HepG2 (cell line): ENCODE data around the gene RASSF7. TPM values are rescaled to one million over a fixed set of nuclear protein-coding genes. Genes with fewer than 3 reads are reported as not detected.
A peak's percentile ranks its signal among the peaks of the same experiment; 100 is the strongest.

Source experiments
- ATF1 ChIP-seq: IDR thresholded peaks from 2 replicates; pipeline ENCODE4 v1.6.1; 2016; ENCODE audit warnings: mild to moderate bottlenecking, control low read depth
- FOXK2 ChIP-seq: fragments of 450-650 bp; IDR thresholded peaks from 2 replicates; pipeline ENCODE4 v1.6.1; 2016
- JUND ChIP-seq: sonication (generic); formaldehyde crosslinking; IDR thresholded peaks from 2 replicates; pipeline ENCODE4 v1.8.0; 2022; ENCODE audit warnings: mild to moderate bottlenecking, missing genetic modification reagents
- NR3C1 ChIP-seq: sonication (generic); formaldehyde crosslinking; IDR thresholded peaks from 2 replicates; pipeline ENCODE4 v1.4.0; 2020; ENCODE audit warnings: missing genetic modification reagents
- SATB2 ChIP-seq: sonication (generic); formaldehyde crosslinking; IDR thresholded peaks from 2 replicates; pipeline ENCODE4 v1.5.0; 2020; ENCODE audit warnings: missing genetic modification reagents
- ZFP82 ChIP-seq: sonication (generic); formaldehyde crosslinking; IDR thresholded peaks from 2 replicates; pipeline ENCODE4 v1.5.1; 2020; ENCODE audit warnings: mild to moderate bottlenecking, missing genetic modification reagents, borderline replicate concordance
- ZNF503 ChIP-seq: sonication (generic); formaldehyde crosslinking; IDR thresholded peaks from 2 replicates; pipeline ENCODE4 v1.4.0; 2020; ENCODE audit warnings: missing genetic modification reagents
- ZNF557 ChIP-seq: sonication (generic); formaldehyde crosslinking; IDR thresholded peaks from 2 replicates; pipeline ENCODE4 v1.4.0; 2020; ENCODE audit warnings: missing genetic modification reagents
- ZNF687 ChIP-seq: sonication (generic); formaldehyde crosslinking; IDR thresholded peaks from 2 replicates; pipeline ENCODE4 v1.5.1; 2020; ENCODE audit warnings: mild to moderate bottlenecking, missing genetic modification reagents, moderate library complexity
- ZNF839 ChIP-seq: sonication (generic); formaldehyde crosslinking; IDR thresholded peaks from 2 replicates; pipeline ENCODE4 v1.4.0; 2020; ENCODE audit warnings: missing genetic modification reagents, mild to moderate bottlenecking, borderline replicate concordance
- polyA plus RNA-seq, 8 experiments: library from polyadenylated mRNA; depleted of rRNA in 3 of 8; stranded (reverse) in 7 of 8; unstranded in 1 of 8; fragments of >200 nt; fragmentation: Illumina TruSeq in 4 of 8; extraction: Trizol in 4 of 8; gene quantifications; 2 replicates each; pipeline versions ENCODE4 v1.2.1 to v1.2.3, GENCODE V29; 2011 to 2016; ENCODE audit warnings: low read depth in 4 of 8, missing spikeins in 1 of 8, mixed read lengths in 1 of 8; ENCODE audit not compliant: insufficient read depth in 1 of 8
- total RNA-seq, 5 experiments: library from RNA; depleted of rRNA; stranded (reverse); fragments of >200 nt; fragmentation: Illumina TruSeq; extraction: Trizol; gene quantifications; 2 replicates each; pipeline ENCODE4 v1.2.3, GENCODE V29; 2016; ENCODE audit warnings: low read depth in 1 of 5
- TF ChIP-seq, protein P1 (sequence below): sonication (generic); formaldehyde crosslinking; IDR thresholded peaks from 2 replicates; pipeline ENCODE4 v1.4.0; 2020; ENCODE audit warnings: missing genetic modification reagents
- TF ChIP-seq, protein P2 (sequence below): sonication (generic); formaldehyde crosslinking; IDR thresholded peaks from 2 replicates; pipeline ENCODE4 v1.4.0; 2020; ENCODE audit warnings: mild to moderate bottlenecking, missing genetic modification reagents
- TF ChIP-seq, protein P3 (sequence below): conservative IDR thresholded peaks from 2 replicates; pipeline ENCODE4 v1.6.1; 2018; ENCODE audit warnings: missing genetic modification reagents
- TF ChIP-seq, protein P4 (sequence below): fragments of 450-650 bp; IDR thresholded peaks from 2 replicates; pipeline ENCODE4 v1.6.1; 2017; ENCODE audit warnings: mild to moderate bottlenecking

RASSF7 gene
- total and polyA plus RNA-seq, 2 of the 13 experiments (the other 11 are each of a cell fraction or from before 2014, with no cell fraction given), result 20.2 to 28.6 TPM

DNA sequence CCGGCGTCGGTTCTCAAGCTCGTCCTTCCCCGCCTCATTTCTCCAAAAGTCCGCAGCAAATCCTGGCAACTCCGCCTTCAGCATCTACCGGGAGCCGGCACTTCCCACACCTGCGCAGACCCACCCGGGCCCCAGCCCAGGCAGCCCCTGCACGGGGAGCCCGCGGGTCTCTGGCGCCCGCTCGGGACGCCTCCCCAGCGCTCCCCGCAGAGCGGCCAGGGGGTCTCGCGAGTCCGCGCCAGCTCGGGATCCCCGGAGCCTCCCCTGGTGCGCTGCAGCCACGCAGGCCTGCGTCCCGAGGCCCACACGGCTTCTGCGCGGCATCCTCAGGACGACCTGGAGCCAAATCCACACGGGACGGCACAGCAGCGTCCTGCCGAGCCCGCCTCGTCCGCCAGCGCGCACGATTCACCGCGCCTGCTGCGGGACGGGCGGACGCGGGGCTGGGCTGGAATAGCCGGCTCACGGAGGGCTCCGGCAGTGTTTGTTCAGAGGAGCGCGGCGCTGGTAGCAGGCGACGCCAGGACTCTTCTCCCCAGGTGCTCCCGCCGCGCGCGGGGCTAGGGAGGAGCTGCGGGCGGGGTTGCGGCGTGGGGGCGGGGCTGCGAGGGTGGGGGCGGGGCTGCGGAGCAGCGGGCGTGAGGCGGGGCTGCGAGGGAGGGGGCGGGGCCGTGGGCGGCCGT, 14.7 kb downstream of the RASSF7 start (continued):
- TF ChIP-seq, protein P1, sequence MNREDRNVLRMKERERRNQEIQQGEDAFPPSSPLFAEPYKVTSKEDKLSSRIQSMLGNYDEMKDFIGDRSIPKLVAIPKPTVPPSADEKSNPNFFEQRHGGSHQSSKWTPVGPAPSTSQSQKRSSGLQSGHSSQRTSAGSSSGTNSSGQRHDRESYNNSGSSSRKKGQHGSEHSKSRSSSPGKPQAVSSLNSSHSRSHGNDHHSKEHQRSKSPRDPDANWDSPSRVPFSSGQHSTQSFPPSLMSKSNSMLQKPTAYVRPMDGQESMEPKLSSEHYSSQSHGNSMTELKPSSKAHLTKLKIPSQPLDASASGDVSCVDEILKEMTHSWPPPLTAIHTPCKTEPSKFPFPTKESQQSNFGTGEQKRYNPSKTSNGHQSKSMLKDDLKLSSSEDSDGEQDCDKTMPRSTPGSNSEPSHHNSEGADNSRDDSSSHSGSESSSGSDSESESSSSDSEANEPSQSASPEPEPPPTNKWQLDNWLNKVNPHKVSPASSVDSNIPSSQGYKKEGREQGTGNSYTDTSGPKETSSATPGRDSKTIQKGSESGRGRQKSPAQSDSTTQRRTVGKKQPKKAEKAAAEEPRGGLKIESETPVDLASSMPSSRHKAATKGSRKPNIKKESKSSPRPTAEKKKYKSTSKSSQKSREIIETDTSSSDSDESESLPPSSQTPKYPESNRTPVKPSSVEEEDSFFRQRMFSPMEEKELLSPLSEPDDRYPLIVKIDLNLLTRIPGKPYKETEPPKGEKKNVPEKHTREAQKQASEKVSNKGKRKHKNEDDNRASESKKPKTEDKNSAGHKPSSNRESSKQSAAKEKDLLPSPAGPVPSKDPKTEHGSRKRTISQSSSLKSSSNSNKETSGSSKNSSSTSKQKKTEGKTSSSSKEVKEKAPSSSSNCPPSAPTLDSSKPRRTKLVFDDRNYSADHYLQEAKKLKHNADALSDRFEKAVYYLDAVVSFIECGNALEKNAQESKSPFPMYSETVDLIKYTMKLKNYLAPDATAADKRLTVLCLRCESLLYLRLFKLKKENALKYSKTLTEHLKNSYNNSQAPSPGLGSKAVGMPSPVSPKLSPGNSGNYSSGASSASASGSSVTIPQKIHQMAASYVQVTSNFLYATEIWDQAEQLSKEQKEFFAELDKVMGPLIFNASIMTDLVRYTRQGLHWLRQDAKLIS, result no peak
- TF ChIP-seq ZNF839 (CRISPR knock-in tag) (no peak), JUND (CRISPR knock-in tag) (no peak), ZNF557 (CRISPR knock-in tag) (no peak), NR3C1 (CRISPR knock-in tag) (peak; percentile 54; the same call in 1 of the 2 replicates), FOXK2 (no peak), ATF1 (no peak), ZNF687 (CRISPR knock-in tag) (peak; percentile 80), ZNF503 (CRISPR knock-in tag) (0 out of 2 replicates have a peak, but pooled peaks have one; percentile 16), ZFP82 (CRISPR knock-in tag) (no peak; the same call in 1 of the 2 replicates), SATB2 (CRISPR knock-in tag) (no peak)
- TF ChIP-seq, protein P2, sequence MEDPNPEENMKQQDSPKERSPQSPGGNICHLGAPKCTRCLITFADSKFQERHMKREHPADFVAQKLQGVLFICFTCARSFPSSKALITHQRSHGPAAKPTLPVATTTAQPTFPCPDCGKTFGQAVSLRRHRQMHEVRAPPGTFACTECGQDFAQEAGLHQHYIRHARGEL, result peak; percentile 60; the same call in 1 of the 2 replicates
- TF ChIP-seq, protein P3, sequence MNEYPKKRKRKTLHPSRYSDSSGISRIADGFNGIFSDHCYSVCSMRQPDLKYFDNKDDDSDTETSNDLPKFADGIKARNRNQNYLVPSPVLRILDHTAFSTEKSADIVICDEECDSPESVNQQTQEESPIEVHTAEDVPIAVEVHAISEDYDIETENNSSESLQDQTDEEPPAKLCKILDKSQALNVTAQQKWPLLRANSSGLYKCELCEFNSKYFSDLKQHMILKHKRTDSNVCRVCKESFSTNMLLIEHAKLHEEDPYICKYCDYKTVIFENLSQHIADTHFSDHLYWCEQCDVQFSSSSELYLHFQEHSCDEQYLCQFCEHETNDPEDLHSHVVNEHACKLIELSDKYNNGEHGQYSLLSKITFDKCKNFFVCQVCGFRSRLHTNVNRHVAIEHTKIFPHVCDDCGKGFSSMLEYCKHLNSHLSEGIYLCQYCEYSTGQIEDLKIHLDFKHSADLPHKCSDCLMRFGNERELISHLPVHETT, result 0 out of 2 replicates have a peak, but pooled peaks have one; percentile 11
- TF ChIP-seq, protein P4, sequence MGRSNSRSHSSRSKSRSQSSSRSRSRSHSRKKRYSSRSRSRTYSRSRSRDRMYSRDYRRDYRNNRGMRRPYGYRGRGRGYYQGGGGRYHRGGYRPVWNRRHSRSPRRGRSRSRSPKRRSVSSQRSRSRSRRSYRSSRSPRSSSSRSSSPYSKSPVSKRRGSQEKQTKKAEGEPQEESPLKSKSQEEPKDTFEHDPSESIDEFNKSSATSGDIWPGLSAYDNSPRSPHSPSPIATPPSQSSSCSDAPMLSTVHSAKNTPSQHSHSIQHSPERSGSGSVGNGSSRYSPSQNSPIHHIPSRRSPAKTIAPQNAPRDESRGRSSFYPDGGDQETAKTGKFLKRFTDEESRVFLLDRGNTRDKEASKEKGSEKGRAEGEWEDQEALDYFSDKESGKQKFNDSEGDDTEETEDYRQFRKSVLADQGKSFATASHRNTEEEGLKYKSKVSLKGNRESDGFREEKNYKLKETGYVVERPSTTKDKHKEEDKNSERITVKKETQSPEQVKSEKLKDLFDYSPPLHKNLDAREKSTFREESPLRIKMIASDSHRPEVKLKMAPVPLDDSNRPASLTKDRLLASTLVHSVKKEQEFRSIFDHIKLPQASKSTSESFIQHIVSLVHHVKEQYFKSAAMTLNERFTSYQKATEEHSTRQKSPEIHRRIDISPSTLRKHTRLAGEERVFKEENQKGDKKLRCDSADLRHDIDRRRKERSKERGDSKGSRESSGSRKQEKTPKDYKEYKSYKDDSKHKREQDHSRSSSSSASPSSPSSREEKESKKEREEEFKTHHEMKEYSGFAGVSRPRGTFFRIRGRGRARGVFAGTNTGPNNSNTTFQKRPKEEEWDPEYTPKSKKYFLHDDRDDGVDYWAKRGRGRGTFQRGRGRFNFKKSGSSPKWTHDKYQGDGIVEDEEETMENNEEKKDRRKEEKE, result no peak
